ENCODE results near the gene SPN.
A peak's percentile ranks its signal among the peaks of the same experiment; 100 is the strongest.

Gene SPN

DNA sequence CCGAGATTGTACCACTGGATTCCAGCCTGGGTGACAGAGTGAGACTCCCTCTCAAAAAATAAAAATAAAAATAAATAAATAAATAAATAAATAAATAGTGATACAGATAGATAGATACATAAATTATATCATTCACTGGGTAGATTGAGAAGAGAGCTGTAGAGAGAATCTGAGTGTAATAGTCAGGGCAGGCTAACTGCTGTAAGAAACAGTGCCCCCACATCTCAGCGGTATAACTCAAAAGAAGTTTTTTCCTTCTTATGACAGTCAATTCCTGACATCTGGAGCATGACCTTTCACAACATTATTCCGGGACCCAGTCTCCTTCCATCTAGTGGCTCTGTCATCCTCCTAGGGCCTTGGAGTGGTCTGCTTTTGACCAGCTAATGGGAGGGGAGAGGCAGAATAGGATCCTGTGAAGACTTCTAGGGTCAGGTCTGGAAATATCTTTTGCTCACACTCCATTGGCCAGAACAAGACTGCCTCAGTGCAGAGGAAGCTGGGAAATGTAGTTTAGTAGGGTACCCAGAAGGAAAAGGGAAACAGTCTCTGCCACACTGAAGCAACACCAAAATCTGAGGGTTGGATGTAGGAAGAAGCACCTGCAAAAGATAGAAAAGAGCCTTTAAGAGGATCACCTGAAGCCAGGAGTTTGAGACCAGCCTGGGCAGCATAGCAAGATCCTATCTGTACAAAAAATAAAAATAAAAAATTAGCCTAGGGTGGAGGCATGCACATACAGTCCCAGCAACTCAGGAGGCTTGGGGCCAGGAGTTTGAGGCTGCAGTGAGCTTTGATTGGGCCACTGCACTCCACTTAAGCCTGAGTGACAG, 13.0 kb downstream of the SPN start:
- peaks cover 11 to 19% of the 10 kb centered on the region in 2 donors for H3K4me1 ChIP-seq (ENCODE audit: control insufficient read depth in 2 of 2, insufficient read depth in 2 of 2, low read length in 2 of 2)
- H3K27ac ChIP-seq (ENCODE audit: low read depth in 2 of 2, low read length in 2 of 2), result no peak overlapping the region
- no peaks in the 10 kb centered on the region for H3K9me3 ChIP-seq (ENCODE audit: control insufficient read depth in 2 of 2, low read length in 2 of 2)
- H3K9ac ChIP-seq (ENCODE audit: low read depth in 1 of 2, low read length in 2 of 2), result no peak overlapping the region
- no peaks in the 10 kb centered on the region for H3K36me3 ChIP-seq (ENCODE audit: control insufficient read depth in 2 of 2, insufficient read depth in 2 of 2, low read length in 2 of 2)
- H3K27me3 ChIP-seq (ENCODE audit: control insufficient read depth in 2 of 2, insufficient read depth in 2 of 2, low read length in 2 of 2), result no peaks in the 10 kb centered on the region
- H3K4me3 ChIP-seq (ENCODE audit: low read length in 2 of 2), result no peak overlapping the region

DNA sequence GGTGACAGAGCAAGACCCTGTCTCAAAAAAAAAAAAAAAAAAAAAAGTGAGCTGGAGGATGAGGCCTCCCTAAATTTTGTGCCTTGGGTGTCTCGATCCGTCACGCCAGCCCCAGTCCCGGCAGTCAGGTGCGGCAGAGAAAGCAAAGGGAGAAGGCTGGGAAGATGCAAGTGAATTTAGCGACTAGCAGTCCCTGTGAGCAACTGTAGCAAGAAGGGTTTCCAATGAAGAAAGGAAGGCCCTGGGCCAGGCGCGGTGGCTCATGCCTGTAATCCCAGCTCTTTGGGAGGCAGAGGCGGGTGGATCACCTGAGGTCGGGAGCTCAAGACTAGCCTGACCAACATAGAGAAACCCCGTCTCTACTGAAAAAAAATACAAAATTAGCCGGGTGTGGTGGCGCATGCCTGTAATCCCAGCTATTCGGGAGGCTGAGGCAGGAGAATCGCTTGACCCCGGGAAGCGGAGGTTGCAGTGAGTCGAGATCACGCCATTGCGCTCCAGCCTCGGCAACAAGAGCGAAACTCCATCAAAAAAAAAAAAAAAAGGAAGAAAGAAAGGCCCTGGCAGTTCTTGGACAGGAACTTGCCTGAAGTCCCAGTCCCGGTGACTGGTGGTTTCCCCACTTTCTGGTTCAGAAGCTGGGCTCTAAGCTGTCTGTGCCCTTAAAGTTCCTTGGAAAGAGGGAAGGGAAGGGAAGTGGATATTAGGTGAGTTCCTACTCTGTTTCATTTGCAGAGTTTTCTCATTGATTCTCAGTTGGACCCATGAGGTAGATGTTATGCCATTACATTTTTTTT, 14.1 kb downstream of the SPN start:
- no peak overlapping the region for H3K9ac ChIP-seq (ENCODE audit: low read depth in 1 of 2, low read length in 2 of 2)
- H3K9me3 ChIP-seq (ENCODE audit: control insufficient read depth in 2 of 2, low read length in 2 of 2), result no peaks in the 10 kb centered on the region
- no peak overlapping the region for H3K4me3 ChIP-seq (ENCODE audit: low read length in 2 of 2)
- no peaks in the 10 kb centered on the region for H3K36me3 ChIP-seq (ENCODE audit: control insufficient read depth in 2 of 2, insufficient read depth in 2 of 2, low read length in 2 of 2)
- H3K4me1 ChIP-seq (ENCODE audit: control insufficient read depth in 2 of 2, insufficient read depth in 2 of 2, low read length in 2 of 2), result peaks cover 11 to 19% of the 10 kb centered on the region in 2 donors
- no peak overlapping the region for H3K27ac ChIP-seq (ENCODE audit: low read depth in 2 of 2, low read length in 2 of 2)
- no peaks in the 10 kb centered on the region for H3K27me3 ChIP-seq (ENCODE audit: control insufficient read depth in 2 of 2, insufficient read depth in 2 of 2, low read length in 2 of 2)

- peaks cover 11 to 18% of the 10 kb centered on the region in 2 donors for H3K4me1 ChIP-seq (ENCODE audit: control insufficient read depth in 2 of 2, insufficient read depth in 2 of 2, low read length in 2 of 2)
- no peaks in the 10 kb centered on the region for H3K36me3 ChIP-seq (ENCODE audit: control insufficient read depth in 2 of 2, insufficient read depth in 2 of 2, low read length in 2 of 2)
- peak within 1 kb of the TSS; percentile 60 to 69 for H3K9ac ChIP-seq (ENCODE audit: low read depth in 1 of 2, low read length in 2 of 2)
- no peaks in the 10 kb centered on the region for H3K27me3 ChIP-seq (ENCODE audit: control insufficient read depth in 2 of 2, insufficient read depth in 2 of 2, low read length in 2 of 2)
- peak within 1 kb of the TSS; percentile 82 to 86 for H3K27ac ChIP-seq (ENCODE audit: low read depth in 2 of 2, low read length in 2 of 2)
- peak within 1 kb of the TSS; percentile 60 to 78 for H3K4me3 ChIP-seq (ENCODE audit: low read length in 2 of 2)
- H3K9me3 ChIP-seq (ENCODE audit: control insufficient read depth in 2 of 2, low read length in 2 of 2), result no peaks in the 10 kb centered on the region
Observed at GRCh38 chr16:29678691-29679267, 15.7 kb downstream of the SPN start, which contains the start of gene QPRT. Gene QPRT (plus strand): TSS chr16:29679180. CDS start chr16:29679198, 18 bp downstream.

GRCh38 chr16:29680180-29680598, 17.1 kb downstream of the SPN start:
- H3K27me3 ChIP-seq (ENCODE audit: control insufficient read depth in 2 of 2, insufficient read depth in 2 of 2, low read length in 2 of 2), result no peaks in the 10 kb centered on the region
- no peaks in the 10 kb centered on the region for H3K36me3 ChIP-seq (ENCODE audit: control insufficient read depth in 2 of 2, insufficient read depth in 2 of 2, low read length in 2 of 2)
- no peaks in the 10 kb centered on the region for H3K9me3 ChIP-seq (ENCODE audit: control insufficient read depth in 2 of 2, low read length in 2 of 2)
- H3K9ac ChIP-seq (ENCODE audit: low read depth in 1 of 2, low read length in 2 of 2), result peak overlapping the region in 1 of 2 donors; percentile 69
- peak overlapping the region; percentile 82 to 86 for H3K27ac ChIP-seq (ENCODE audit: low read depth in 2 of 2, low read length in 2 of 2)
- H3K4me1 ChIP-seq (ENCODE audit: control insufficient read depth in 2 of 2, insufficient read depth in 2 of 2, low read length in 2 of 2), result peaks cover 3 to 12% of the 10 kb centered on the region in 2 donors
- peak overlapping the region; percentile 40 to 78 for H3K4me3 ChIP-seq (ENCODE audit: low read length in 2 of 2)

DNA sequence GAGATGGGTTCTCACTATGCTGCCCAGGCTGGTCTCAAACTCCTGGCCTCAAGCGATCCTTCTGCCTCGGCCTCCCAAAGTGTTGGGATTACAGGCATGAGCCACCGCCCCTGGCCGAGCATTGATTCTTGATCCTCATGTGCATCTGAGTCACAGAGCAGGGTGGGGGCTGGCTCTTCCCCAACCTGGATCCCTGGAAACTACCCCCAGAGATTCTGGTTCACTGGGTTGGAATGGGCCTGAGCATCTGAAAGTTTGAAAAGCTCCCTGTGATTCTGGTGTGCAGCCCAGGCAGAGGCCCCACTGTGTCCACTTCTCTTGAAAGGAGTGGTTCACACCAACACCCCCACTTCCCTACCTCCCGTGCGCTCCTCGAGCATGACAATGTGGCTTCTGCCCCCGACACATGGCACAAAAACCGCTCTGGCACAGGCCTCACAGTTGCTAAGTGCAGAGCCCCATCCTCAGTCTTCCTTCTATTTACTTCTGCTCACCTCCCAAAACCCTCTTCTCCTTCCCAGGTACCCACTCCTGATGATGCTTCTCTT, 20.6 kb downstream of the SPN start:
- Histone ChIP-seq H3K27me3 (ENCODE audit: control insufficient read depth in 2 of 2, insufficient read depth in 2 of 2, low read length in 2 of 2) (no peaks in the 10 kb centered on the region), H3K36me3 (ENCODE audit: control insufficient read depth in 2 of 2, insufficient read depth in 2 of 2, low read length in 2 of 2) (no peaks in the 10 kb centered on the region), H3K4me3 (ENCODE audit: low read length in 2 of 2) (no peak overlapping the region), H3K9ac (ENCODE audit: low read depth in 1 of 2, low read length in 2 of 2) (no peak overlapping the region), H3K4me1 (ENCODE audit: control insufficient read depth in 2 of 2, insufficient read depth in 2 of 2, low read length in 2 of 2) (peaks cover 3 to 9% of the 10 kb centered on the region in 2 donors), H3K9me3 (ENCODE audit: control insufficient read depth in 2 of 2, low read length in 2 of 2) (no peaks in the 10 kb centered on the region), H3K27ac (ENCODE audit: low read depth in 2 of 2, low read length in 2 of 2) (no peak overlapping the region)

- no peak overlapping the region for H3K4me3 ChIP-seq (ENCODE audit: low read length in 2 of 2)
- no peak overlapping the region for H3K27ac ChIP-seq (ENCODE audit: low read depth in 2 of 2, low read length in 2 of 2)
- H3K36me3 ChIP-seq (ENCODE audit: control insufficient read depth in 2 of 2, insufficient read depth in 2 of 2, low read length in 2 of 2), result no peaks in the 10 kb centered on the region
- H3K9me3 ChIP-seq (ENCODE audit: control insufficient read depth in 2 of 2, low read length in 2 of 2), result no peaks in the 10 kb centered on the region
- H3K9ac ChIP-seq (ENCODE audit: low read depth in 1 of 2, low read length in 2 of 2), result no peak overlapping the region
- H3K4me1 ChIP-seq (ENCODE audit: control insufficient read depth in 2 of 2, insufficient read depth in 2 of 2, low read length in 2 of 2), result peaks cover 0 to 3% of the 10 kb centered on the region in 2 donors
- H3K27me3 ChIP-seq (ENCODE audit: control insufficient read depth in 2 of 2, insufficient read depth in 2 of 2, low read length in 2 of 2), result no peaks in the 10 kb centered on the region
Observed at GRCh38 chr16:29684679-29685078, 21.6 kb downstream of the SPN start.

- no peaks in the 10 kb centered on the region for H3K4me1 ChIP-seq (ENCODE audit: control insufficient read depth in 2 of 2, insufficient read depth in 2 of 2, low read length in 2 of 2)
- H3K9me3 ChIP-seq (ENCODE audit: control insufficient read depth in 2 of 2, low read length in 2 of 2), result no peaks in the 10 kb centered on the region
- H3K27me3 ChIP-seq (ENCODE audit: control insufficient read depth in 2 of 2, insufficient read depth in 2 of 2, low read length in 2 of 2), result no peaks in the 10 kb centered on the region
- H3K4me3 ChIP-seq (ENCODE audit: low read length in 2 of 2), result no peak overlapping the region
- H3K27ac ChIP-seq (ENCODE audit: low read depth in 2 of 2, low read length in 2 of 2), result no peak overlapping the region
- no peak overlapping the region for H3K9ac ChIP-seq (ENCODE audit: low read depth in 1 of 2, low read length in 2 of 2)
- H3K36me3 ChIP-seq (ENCODE audit: control insufficient read depth in 2 of 2, insufficient read depth in 2 of 2, low read length in 2 of 2), result no peaks in the 10 kb centered on the region
Observed at GRCh38 chr16:29686740-29687332, 23.8 kb downstream of the SPN start.

DNA sequence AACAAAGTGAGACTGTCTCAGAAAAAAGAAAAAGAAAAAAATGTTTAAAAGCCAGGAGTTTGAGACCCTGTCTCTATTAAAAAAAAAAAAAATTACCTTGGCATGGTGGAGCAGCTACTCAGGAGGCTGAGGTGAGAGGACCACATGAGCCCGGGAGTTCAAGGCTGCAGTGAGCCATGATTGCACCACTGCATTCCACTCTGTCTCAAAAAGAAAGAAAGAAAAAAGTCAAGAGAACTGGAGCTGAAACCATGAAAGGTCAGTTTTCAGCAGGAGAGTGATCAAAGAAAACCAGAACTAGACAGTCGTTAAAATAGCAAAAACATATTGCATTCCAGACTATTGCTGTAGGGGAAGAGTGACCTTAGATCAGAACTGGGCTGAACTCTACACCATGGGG, 24.7 kb downstream of the SPN start:
- H3K36me3 ChIP-seq (ENCODE audit: control insufficient read depth in 2 of 2, insufficient read depth in 2 of 2, low read length in 2 of 2), result no peaks in the 10 kb centered on the region
- H3K27ac ChIP-seq (ENCODE audit: low read depth in 2 of 2, low read length in 2 of 2), result no peak overlapping the region
- H3K9me3 ChIP-seq (ENCODE audit: control insufficient read depth in 2 of 2, low read length in 2 of 2), result no peaks in the 10 kb centered on the region
- no peak overlapping the region for H3K9ac ChIP-seq (ENCODE audit: low read depth in 1 of 2, low read length in 2 of 2)
- H3K27me3 ChIP-seq (ENCODE audit: control insufficient read depth in 2 of 2, insufficient read depth in 2 of 2, low read length in 2 of 2), result no peaks in the 10 kb centered on the region
- H3K4me1 ChIP-seq (ENCODE audit: control insufficient read depth in 2 of 2, insufficient read depth in 2 of 2, low read length in 2 of 2), result no peaks in the 10 kb centered on the region
- H3K4me3 ChIP-seq (ENCODE audit: low read length in 2 of 2), result no peak overlapping the region

DNA sequence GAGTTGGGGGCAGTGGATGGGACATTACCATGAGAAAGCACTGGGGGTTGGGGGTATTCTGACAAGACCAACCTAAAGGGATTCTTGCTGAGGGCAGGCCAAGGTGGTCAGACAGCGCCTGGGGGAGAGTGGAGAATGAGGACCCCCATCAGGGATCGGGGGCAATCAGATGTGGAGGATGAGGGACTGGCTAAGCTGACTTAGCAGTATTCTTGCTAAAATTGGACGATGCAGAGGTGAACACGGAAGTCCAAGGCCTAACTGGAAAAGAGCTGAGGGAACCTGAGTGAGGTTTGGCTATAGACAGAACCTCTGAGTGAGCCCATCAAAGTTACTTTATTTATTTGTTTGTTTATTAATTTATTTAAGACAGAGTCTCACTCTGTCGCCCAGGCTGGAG, 25.1 kb downstream of the SPN start:
- no peaks in the 10 kb centered on the region for H3K4me1 ChIP-seq (ENCODE audit: control insufficient read depth in 2 of 2, insufficient read depth in 2 of 2, low read length in 2 of 2)
- H3K9me3 ChIP-seq (ENCODE audit: control insufficient read depth in 2 of 2, low read length in 2 of 2), result no peaks in the 10 kb centered on the region
- no peaks in the 10 kb centered on the region for H3K27me3 ChIP-seq (ENCODE audit: control insufficient read depth in 2 of 2, insufficient read depth in 2 of 2, low read length in 2 of 2)
- H3K9ac ChIP-seq (ENCODE audit: low read depth in 1 of 2, low read length in 2 of 2), result no peak overlapping the region
- H3K36me3 ChIP-seq (ENCODE audit: control insufficient read depth in 2 of 2, insufficient read depth in 2 of 2, low read length in 2 of 2), result no peaks in the 10 kb centered on the region
- no peak overlapping the region for H3K4me3 ChIP-seq (ENCODE audit: low read length in 2 of 2)
- H3K27ac ChIP-seq (ENCODE audit: low read depth in 2 of 2, low read length in 2 of 2), result no peak overlapping the region
